Brain microvascular endothelial cell (primary cell): ENCODE data around the gene FUT1.

Source experiments
- DNase-seq: peaks from one replicate; pipeline ENCODE4 v3.0.0-alpha.2; 2020
- H3K27ac ChIP-seq: fragments of 250-450 bp; sonication (Bioruptor Pico); 2 replicates; pipeline ENCODE4 v1.5.1; 2020; ENCODE audit warnings: mild to moderate bottlenecking, moderate library complexity
- H3K27me3 ChIP-seq: fragments of 250-450 bp; sonication (Bioruptor Pico); replicated peaks from 2 replicates; pipeline ENCODE4 v1.5.1; 2020; ENCODE audit warnings: mild to moderate bottlenecking
- H3K36me3 ChIP-seq: fragments of 250-450 bp; sonication (Bioruptor Pico); replicated peaks from 2 replicates; pipeline ENCODE4 v1.5.1; 2020; ENCODE audit warnings: mild to moderate bottlenecking
- H3K4me3 ChIP-seq: 2 replicates; pipeline ENCODE4 v1.5.1; 2011; ENCODE audit warnings: low read depth, mild to moderate bottlenecking, control low read depth, low read length, moderate library complexity
- CTCF ChIP-seq: IDR thresholded peaks from 2 replicates; pipeline ENCODE4 v1.5.1; 2011; ENCODE audit warnings: low read depth, mild to moderate bottlenecking, moderate library complexity, low read length, control low read depth, inconsistent platforms; ENCODE audit errors: missing control alignments
- in situ Hi-C: cut with HindIII; loops from 2 replicates; pipeline ENCODE4 v1.10.0; 2017; ENCODE audit warnings: low sequenced_read_pairs, low pct_ligation_motif_present

FUT1 gene

GRCh38 chr19:48780631-48781391, 28.4 kb upstream of the FUT1 start:
- no peak for TF ChIP-seq CTCF
- in situ Hi-C loops, result no loop called here
- Histone ChIP-seq H3K36me3 (no peaks in the 10 kb centered on the region), H3K4me3 (no peak overlapping the region), H3K27me3 (no peaks in the 10 kb centered on the region), H3K27ac (no peak overlapping the region)
- DNase-seq, result peak; percentile 52

GRCh38 chr19:48779636-48780035, 27.2 kb upstream of the FUT1 start:
- in situ Hi-C loops, result no loop called here
- no peak overlapping the region for H3K27ac ChIP-seq
- H3K4me3 ChIP-seq, result no peak overlapping the region
- no peak for TF ChIP-seq CTCF
- no peaks in the 10 kb centered on the region for H3K36me3 ChIP-seq
- H3K27me3 ChIP-seq, result no peaks in the 10 kb centered on the region
- DNase-seq, result no peak

- TF ChIP-seq CTCF, result no peak
- in situ Hi-C loops, result no loop called here
These were observed 25.3 kb upstream of the FUT1 start for GRCh38 chr19:48777720-48778119.

GRCh38 chr19:48777139-48777538, 24.7 kb upstream of the FUT1 start:
- no peak overlapping the region for H3K27ac ChIP-seq
- in situ Hi-C loops, result no loop called here
- no peak for DNase-seq
- no peaks in the 10 kb centered on the region for H3K36me3 ChIP-seq
- H3K27me3 ChIP-seq, result no peaks in the 10 kb centered on the region
- TF ChIP-seq CTCF, result no peak
- H3K4me3 ChIP-seq, result no peak overlapping the region

More at GRCh38 chr19:48777720-48778119, 25.3 kb upstream of the FUT1 start:
- Histone ChIP-seq H3K27ac (no peak overlapping the region), H3K36me3 (no peaks in the 10 kb centered on the region), H3K4me3 (no peak overlapping the region), H3K27me3 (no peaks in the 10 kb centered on the region)
- DNase-seq, result no peak

- no peaks in the 10 kb centered on the region for H3K36me3 ChIP-seq
- H3K27ac ChIP-seq, result no peak overlapping the region
- no peak for DNase-seq
- no peak overlapping the region for H3K4me3 ChIP-seq
- no peak for TF ChIP-seq CTCF
- in situ Hi-C loops, result no loop called here
- no peaks in the 10 kb centered on the region for H3K27me3 ChIP-seq
These were observed 20.1 kb upstream of the FUT1 start for GRCh38 chr19:48772503-48772953.
